ENCODE results near the gene BRSK2.
A peak's percentile ranks its signal among the peaks of the same experiment; 100 is the strongest.

Gene BRSK2

GRCh38 chr11:1450949-1451710, 61.4 kb downstream of the BRSK2 start:
- DNase-seq (ENCODE audit: low read depth in 2 of 3, low spot score in 1 of 3): no peak

GRCh38 chr11:1451781-1452470, 62.2 kb downstream of the BRSK2 start:
- no peak for DNase-seq (ENCODE audit: low read depth in 2 of 3, low spot score in 1 of 3)

GRCh38 chr11:1452744-1453143, 63.0 kb downstream of the BRSK2 start:
- no peak for DNase-seq (ENCODE audit: low read depth in 2 of 3, low spot score in 1 of 3)

GRCh38 chr11:1453611-1454034, 63.9 kb downstream of the BRSK2 start:
- peak in 1 of 3 donors; percentile 19 for DNase-seq (ENCODE audit: low read depth in 2 of 3, low spot score in 1 of 3)

GRCh38 chr11:1454576-1454975, 64.8 kb downstream of the BRSK2 start:
- no peak for DNase-seq (ENCODE audit: low read depth in 2 of 3, low spot score in 1 of 3)

GRCh38 chr11:1455032-1455762, 65.5 kb downstream of the BRSK2 start:
- no peak for DNase-seq (ENCODE audit: low read depth in 2 of 3, low spot score in 1 of 3)

- no peak for DNase-seq (ENCODE audit: low read depth in 2 of 3, low spot score in 1 of 3)
These were observed 66.0 kb downstream of the BRSK2 start for GRCh38 chr11:1455763-1456060.

GRCh38 chr11:1456176-1456575, 66.4 kb downstream of the BRSK2 start:
- no peak for DNase-seq (ENCODE audit: low read depth in 2 of 3, low spot score in 1 of 3)

GRCh38 chr11:1456596-1457325, 67.0 kb downstream of the BRSK2 start:
- no peak for DNase-seq (ENCODE audit: low read depth in 2 of 3, low spot score in 1 of 3)

GRCh38 chr11:1457326-1457680, 67.6 kb downstream of the BRSK2 start:
- DNase-seq (ENCODE audit: low read depth in 2 of 3, low spot score in 1 of 3): no peak

- no peak for DNase-seq (ENCODE audit: low read depth in 2 of 3, low spot score in 1 of 3)
These were observed 68.1 kb downstream of the BRSK2 start for GRCh38 chr11:1457856-1458255.

GRCh38 chr11:1458340-1459218, 68.8 kb downstream of the BRSK2 start:
- DNase-seq (ENCODE audit: low read depth in 2 of 3, low spot score in 1 of 3): no peak

GRCh38 chr11:1459219-1459575, 69.5 kb downstream of the BRSK2 start:
- no peak for DNase-seq (ENCODE audit: low read depth in 2 of 3, low spot score in 1 of 3)

- DNase-seq (ENCODE audit: low read depth in 2 of 3, low spot score in 1 of 3): no peak
These were observed 70.1 kb downstream of the BRSK2 start for GRCh38 chr11:1459764-1460395.

GRCh38 chr11:1460396-1460985, 70.8 kb downstream of the BRSK2 start:
- DNase-seq (ENCODE audit: low read depth in 2 of 3, low spot score in 1 of 3): no peak

- no peak for DNase-seq (ENCODE audit: low read depth in 2 of 3, low spot score in 1 of 3)
These were observed 71.5 kb downstream of the BRSK2 start for GRCh38 chr11:1460986-1461825.

- no peak for DNase-seq (ENCODE audit: low read depth in 2 of 3, low spot score in 1 of 3)
These were observed 72.3 kb downstream of the BRSK2 start for GRCh38 chr11:1461826-1462697.

GRCh38 chr11:1462698-1462975, 72.9 kb downstream of the BRSK2 start:
- no peak for DNase-seq (ENCODE audit: low read depth in 2 of 3, low spot score in 1 of 3)
